GM23338 (cell line): ENCODE measurements around the gene SEMA4D. TPM values are rescaled to one million over a fixed set of nuclear protein-coding genes. Genes with fewer than 3 reads are reported as not detected.

Experiments used
- ATAC-seq: fragments of 200-7000 bp; cut with Tn5 transposase; 3 replicates; pipeline ENCODE4 v1.9.1; 2020
- DNase-seq: peaks from one replicate; pipeline ENCODE4 v3.0.0-alpha.2; 2015; ENCODE audit warnings: low spot score
- H2AFZ ChIP-seq: fragments of 200-600 bp; sonication (generic); 2 replicates; pipeline ENCODE4 v1.8.0; 2016; ENCODE audit warnings: antibody characterized with exemption, mild to moderate bottlenecking, moderate library complexity
- H3F3A ChIP-seq: fragments of 200-600 bp; sonication (generic); replicated peaks from 2 replicates; pipeline ENCODE4 v1.8.0; 2017; ENCODE audit warnings: antibody characterized with exemption, mixed run types, low read depth
- H3K27ac ChIP-seq: fragments of 200-600 bp; sonication (generic); 2 replicates; pipeline ENCODE4 v1.6.1; 2016; ENCODE audit warnings: low read depth
- H3K27me3 ChIP-seq: fragments of 200-600 bp; sonication (generic); 2 replicates; pipeline ENCODE4 v1.8.0; 2016; ENCODE audit warnings: mild to moderate bottlenecking, mixed run types, moderate library complexity; ENCODE audit not compliant: insufficient read depth
- H3K36me3 ChIP-seq: fragments of 200-600 bp; sonication (generic); 2 replicates; pipeline ENCODE4 v1.8.0; 2016; ENCODE audit warnings: mild to moderate bottlenecking; ENCODE audit not compliant: insufficient read depth
- H3K4me1 ChIP-seq: fragments of 200-600 bp; sonication (generic); 2 replicates; pipeline ENCODE4 v1.8.0; 2016; ENCODE audit warnings: mild to moderate bottlenecking, moderate library complexity; ENCODE audit not compliant: insufficient read depth
- H3K4me2 ChIP-seq: fragments of 200-600 bp; sonication (generic); 2 replicates; pipeline ENCODE4 v1.7.1; 2017; ENCODE audit warnings: mixed run types
- H3K4me3 ChIP-seq: fragments of 200-600 bp; sonication (generic); 2 replicates; pipeline ENCODE4 v1.6.1; 2016; ENCODE audit warnings: mixed run types
- H3K79me2 ChIP-seq: fragments of 200-600 bp; sonication (generic); replicated peaks from 2 replicates; pipeline ENCODE4 v1.8.0; 2017; ENCODE audit warnings: mild to moderate bottlenecking; ENCODE audit not compliant: insufficient read depth
- H3K9me2 ChIP-seq: fragments of 200-600 bp; sonication (generic); 2 replicates; pipeline ENCODE4 v1.8.0; 2017; ENCODE audit not compliant: insufficient read depth
- H4K20me1 ChIP-seq: fragments of 200-600 bp; sonication (generic); replicated peaks from 2 replicates; pipeline ENCODE4 v1.8.0; 2017; ENCODE audit warnings: mild to moderate bottlenecking; ENCODE audit not compliant: insufficient read depth
- H3K27ac Mint-ChIP-seq: 2 replicates; pipeline ENCODE4 v1.8.0; 2020; ENCODE audit warnings: inconsistent platforms, mild to moderate bottlenecking, moderate library complexity, mixed read lengths
- H3K27me3 Mint-ChIP-seq: 3 replicates; pipeline ENCODE4 v1.8.0; 2022; ENCODE audit warnings: low read depth, mild to moderate bottlenecking, moderate library complexity, mixed read lengths, inconsistent platforms; ENCODE audit not compliant: insufficient read depth, poor library complexity
- H3K36me3 Mint-ChIP-seq: 3 replicates; pipeline ENCODE4 v1.8.0; 2021; ENCODE audit warnings: low read depth, mild to moderate bottlenecking, inconsistent platforms, moderate library complexity, mixed read lengths
- H3K4me1 Mint-ChIP-seq: 3 replicates; pipeline ENCODE4 v1.8.0; 2020; ENCODE audit warnings: mild to moderate bottlenecking, inconsistent platforms, mixed read lengths
- H3K4me3 Mint-ChIP-seq: 3 replicates; pipeline ENCODE4 v1.8.0; 2021; ENCODE audit warnings: moderate library complexity, mild to moderate bottlenecking, inconsistent platforms, mixed read lengths
- H3K9me3 Mint-ChIP-seq: 3 replicates; pipeline ENCODE4 v1.8.0; 2020; ENCODE audit warnings: moderate library complexity, mild to moderate bottlenecking, inconsistent platforms, mixed read lengths
- CREB1 ChIP-seq: fragments of 250-450 bp; sonication (Bioruptor Pico); IDR thresholded peaks from 2 replicates; pipeline ENCODE4 v1.5.0; 2020; ENCODE audit warnings: low read depth, mild to moderate bottlenecking, moderate library complexity
- CTCF ChIP-seq, 2 experiments: fragments of 200-600 bp in 1 of 2; sonication (generic) in 1 of 2; conservative IDR thresholded peaks; 2 replicates each; pipeline versions ENCODE4 v1.5.1 to v1.6.1; 2016 to 2017; ENCODE audit warnings: antibody characterized with exemption in 2 of 2, low read depth in 2 of 2, mild to moderate bottlenecking in 2 of 2, moderate library complexity in 1 of 2
- EZH2phosphoT487 ChIP-seq: fragments of 200-600 bp; sonication (generic); IDR thresholded peaks from one replicate; pipeline ENCODE4 v1.8.1; 2018; ENCODE audit warnings: antibody characterized with exemption; ENCODE audit not compliant: unreplicated experiment
- JUNB ChIP-seq: IDR thresholded peaks from one replicate; pipeline ENCODE4 v1.6.1; 2016; ENCODE audit warnings: antibody characterized with exemption; ENCODE audit not compliant: unreplicated experiment
- STAT1 ChIP-seq: IDR thresholded peaks from one replicate; pipeline ENCODE4 v1.6.1; 2016; ENCODE audit warnings: antibody characterized with exemption; ENCODE audit not compliant: unreplicated experiment
- ZNF114 ChIP-seq: fragments of 250-450 bp; sonication (Bioruptor Pico); IDR thresholded peaks from 2 replicates; pipeline ENCODE4 v1.5.0; 2020; ENCODE audit warnings: mild to moderate bottlenecking, moderate library complexity
- ZNF462 ChIP-seq: fragments of 250-450 bp; sonication (Bioruptor Pico); IDR thresholded peaks from 2 replicates; pipeline ENCODE4 v1.5.0; 2020; ENCODE audit warnings: mild to moderate bottlenecking, moderate library complexity
- polyA plus RNA-seq: library from polyadenylated mRNA; unstranded; fragments of >200 nt; fragmentation: Nextera tagmentation; extraction: Ambion mirVana; gene quantifications from 2 replicates; pipeline ENCODE4 v1.2.1, GENCODE V29; 2016
- total RNA-seq: library from RNA; depleted of rRNA; stranded (reverse); fragments of >200 nt; shearing (Covaris generic); gene quantifications from 2 replicates; pipeline ENCODE4 v1.2.3, GENCODE V29; 2014
- TF ChIP-seq, protein P1 (sequence below): IDR thresholded peaks from 2 replicates; pipeline ENCODE4 v1.6.1; 2016; ENCODE audit warnings: antibody characterized with exemption

The SEMA4D gene
- total and polyA plus RNA-seq, 2 experiments from 2014 or later: 19.3 to 63.0 TPM

DNA sequence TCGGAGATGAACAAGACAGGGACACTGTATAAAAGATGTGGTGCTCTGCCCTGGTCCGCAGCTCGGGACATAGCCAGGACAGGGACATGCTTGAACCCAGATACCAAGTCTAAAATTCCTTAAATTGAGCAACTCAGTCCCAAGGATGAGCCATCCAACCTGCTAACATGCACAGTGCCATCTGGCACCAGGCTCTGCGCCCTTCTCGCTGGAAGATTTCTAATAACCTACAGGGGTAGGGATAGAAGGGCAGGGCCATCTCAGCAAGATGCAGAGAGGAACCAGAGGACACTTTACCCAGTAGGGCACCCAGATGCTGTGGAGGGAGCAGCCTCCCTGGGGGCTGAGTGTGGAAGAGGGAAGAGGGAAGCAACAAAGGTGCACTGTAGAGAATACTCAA is 60.1 kb downstream of the SEMA4D start:
- Histone ChIP-seq H3K36me3 (no peaks in the 10 kb centered on the region), H4K20me1 (no peaks in the 10 kb centered on the region), H3K4me3 (no peak overlapping the region), H3K79me2 (peaks cover 60% of the 10 kb centered on the region), H3K4me1 (peaks cover 45% of the 10 kb centered on the region), H3K9me2 (no peaks in the 10 kb centered on the region), H3K27me3 (no peaks in the 10 kb centered on the region), H3F3A (peaks cover 18% of the 10 kb centered on the region), H3K4me2 (no peak overlapping the region), H2AFZ (no peak overlapping the region), H3K27ac (peak overlapping the region; percentile 97; the same call in 1 of the 2 replicates)
- DNase-seq (no peak), ATAC-seq (no peak)
- H3K27me3 Mint-ChIP-seq: peaks cover 14% of the 10 kb centered on the region
- peak overlapping the region; percentile 89 for H3K27ac Mint-ChIP-seq
- H3K36me3 Mint-ChIP-seq: peaks cover 4% of the 10 kb centered on the region; the same call in 2 of the 3 replicates
- peaks cover 85% of the 10 kb centered on the region for H3K4me1 Mint-ChIP-seq
- TF ChIP-seq ZNF114 (CRISPR knock-in tag) (no peak), JUNB (no peak), EZH2phosphoT487 (no peak), CTCF (conservative IDR thresholded peaks at IDR 0.05; ENCODE audit: low read depth in 2 of 2) (no peak), STAT1 (no peak), CREB1 (CRISPR knock-in tag) (no peak), ZNF462 (CRISPR knock-in tag) (no peak)
- TF ChIP-seq, protein P1, sequence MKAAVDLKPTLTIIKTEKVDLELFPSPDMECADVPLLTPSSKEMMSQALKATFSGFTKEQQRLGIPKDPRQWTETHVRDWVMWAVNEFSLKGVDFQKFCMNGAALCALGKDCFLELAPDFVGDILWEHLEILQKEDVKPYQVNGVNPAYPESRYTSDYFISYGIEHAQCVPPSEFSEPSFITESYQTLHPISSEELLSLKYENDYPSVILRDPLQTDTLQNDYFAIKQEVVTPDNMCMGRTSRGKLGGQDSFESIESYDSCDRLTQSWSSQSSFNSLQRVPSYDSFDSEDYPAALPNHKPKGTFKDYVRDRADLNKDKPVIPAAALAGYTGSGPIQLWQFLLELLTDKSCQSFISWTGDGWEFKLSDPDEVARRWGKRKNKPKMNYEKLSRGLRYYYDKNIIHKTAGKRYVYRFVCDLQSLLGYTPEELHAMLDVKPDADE: no peak
- no peaks in the 10 kb centered on the region for H3K9me3 Mint-ChIP-seq
- H3K4me3 Mint-ChIP-seq: no peak overlapping the region
